Activated naive CD8-positive, alpha-beta T cell treated with anti-CD3 and anti-CD28 coated beads, Interleukin-2, amount 50 U/mL, for 24 hours (primary cell): ENCODE data around the gene MS4A8.
"Not testable (repeated sequence)": the region's sequence is repeated elsewhere in the genome, so short reads cannot be mapped to it uniquely, and the experiment has no call there.

Experiments
- ATAC-seq: fragments of 150-1000 bp; cut with Tn5 transposase; one replicate; pipeline ENCODE4 v1.10.0; 2021
- DNase-seq: peaks from one replicate; pipeline ENCODE4 v3.0.0; 2021
- H3K27ac Mint-ChIP-seq: one replicate; pipeline ENCODE4 v1.8.0; 2021; ENCODE audit warnings: mild to moderate bottlenecking, mixed read lengths
- H3K27me3 Mint-ChIP-seq: one replicate; pipeline ENCODE4 v1.8.0; 2021; ENCODE audit warnings: mixed read lengths
- H3K36me3 Mint-ChIP-seq: one replicate; pipeline ENCODE4 v1.8.0; 2021; ENCODE audit warnings: low read depth, mixed read lengths
- H3K4me1 Mint-ChIP-seq: one replicate; pipeline ENCODE4 v1.8.0; 2021; ENCODE audit warnings: mixed read lengths
- H3K4me3 Mint-ChIP-seq: one replicate; pipeline ENCODE4 v1.8.0; 2021; ENCODE audit warnings: mild to moderate bottlenecking, moderate library complexity, mixed read lengths
- H3K9me3 Mint-ChIP-seq: one replicate; pipeline ENCODE4 v1.8.0; 2021; ENCODE audit warnings: mixed read lengths

MS4A8 gene

GRCh38 chr11:60710482-60710881 is 11.1 kb downstream of the MS4A8 start:
- no peaks in the 10 kb centered on the region for H3K9me3 Mint-ChIP-seq
- no peak overlapping the region for H3K27ac Mint-ChIP-seq
- H3K4me1 Mint-ChIP-seq: no peaks in the 10 kb centered on the region
- DNase-seq (no peak), ATAC-seq (no peak)
- H3K27me3 Mint-ChIP-seq: peaks cover 20% of the 10 kb centered on the region
- no peak overlapping the region for H3K4me3 Mint-ChIP-seq
- no peaks in the 10 kb centered on the region for H3K36me3 Mint-ChIP-seq

- H3K4me1 Mint-ChIP-seq: no peaks in the 10 kb centered on the region
- no peak for ATAC-seq
- DNase-seq: no peak
Measured at GRCh38 chr11:60711276-60711675, 11.9 kb downstream of the MS4A8 start.

GRCh38 chr11:60713423-60713822 is 14.0 kb downstream of the MS4A8 start:
- not testable (repeated sequence) for H3K9me3 Mint-ChIP-seq, ATAC-seq, H3K4me3 Mint-ChIP-seq, H3K4me1 Mint-ChIP-seq, H3K27ac Mint-ChIP-seq, DNase-seq, H3K36me3 Mint-ChIP-seq
- peaks cover 16% of the 10 kb centered on the region for H3K27me3 Mint-ChIP-seq

More at GRCh38 chr11:60711276-60711675, 11.9 kb downstream of the MS4A8 start:
- H3K27me3 Mint-ChIP-seq: peaks cover 20% of the 10 kb centered on the region
- no peaks in the 10 kb centered on the region for H3K9me3 Mint-ChIP-seq
- no peak overlapping the region for H3K27ac Mint-ChIP-seq
- H3K36me3 Mint-ChIP-seq: no peaks in the 10 kb centered on the region
- no peak overlapping the region for H3K4me3 Mint-ChIP-seq

- ATAC-seq: no peak
- no peaks in the 10 kb centered on the region for H3K4me1 Mint-ChIP-seq
- H3K36me3 Mint-ChIP-seq: no peaks in the 10 kb centered on the region
- DNase-seq: no peak
- H3K27ac Mint-ChIP-seq: no peak overlapping the region
- no peak overlapping the region for H3K4me3 Mint-ChIP-seq
- H3K27me3 Mint-ChIP-seq: peaks cover 18% of the 10 kb centered on the region
- no peaks in the 10 kb centered on the region for H3K9me3 Mint-ChIP-seq
Measured at GRCh38 chr11:60717956-60718355, 18.5 kb downstream of the MS4A8 start.

- no peak for DNase-seq
- H3K27ac Mint-ChIP-seq: no peak overlapping the region
- no peaks in the 10 kb centered on the region for H3K9me3 Mint-ChIP-seq
- H3K27me3 Mint-ChIP-seq: peaks cover 11% of the 10 kb centered on the region
- H3K36me3 Mint-ChIP-seq: no peaks in the 10 kb centered on the region
- H3K4me3 Mint-ChIP-seq: no peak overlapping the region
- ATAC-seq: no peak
- H3K4me1 Mint-ChIP-seq: no peaks in the 10 kb centered on the region
Measured at GRCh38 chr11:60718524-60719316, 19.3 kb downstream of the MS4A8 start.

GRCh38 chr11:60719391-60719790 is 20.0 kb downstream of the MS4A8 start:
- Mint-ChIP-seq H3K9me3 (no peaks in the 10 kb centered on the region), H3K27me3 (peaks cover 9% of the 10 kb centered on the region), H3K4me1 (no peaks in the 10 kb centered on the region), H3K4me3 (no peak overlapping the region), H3K27ac (no peak overlapping the region), H3K36me3 (no peaks in the 10 kb centered on the region)
- ATAC-seq (no peak), DNase-seq (no peak)

GRCh38 chr11:60720460-60720859 is 21.0 kb downstream of the MS4A8 start:
- Mint-ChIP-seq H3K9me3 (no peaks in the 10 kb centered on the region), H3K4me3 (no peak overlapping the region), H3K27me3 (peaks cover 7% of the 10 kb centered on the region), H3K36me3 (no peaks in the 10 kb centered on the region), H3K27ac (no peak overlapping the region), H3K4me1 (no peaks in the 10 kb centered on the region)
- ATAC-seq (no peak), DNase-seq (no peak)

- H3K4me1 Mint-ChIP-seq: no peaks in the 10 kb centered on the region
- no peak within 1 kb of the TSS for H3K27ac Mint-ChIP-seq
- H3K9me3 Mint-ChIP-seq: no peaks in the 10 kb centered on the region
- ATAC-seq: no peak
- no peak for DNase-seq
- no peaks in the 10 kb centered on the region for H3K36me3 Mint-ChIP-seq
- H3K4me3 Mint-ChIP-seq: no peak within 1 kb of the TSS
- peaks cover 11% of the 10 kb centered on the region for H3K27me3 Mint-ChIP-seq
Measured at GRCh38 chr11:60724420-60724819, 25.0 kb downstream of the MS4A8 start, which contains the start of gene MS4A18. Gene MS4A18 (plus strand): TSS chr11:60724720.

GRCh38 chr11:60725592-60725991 is 26.2 kb downstream of the MS4A8 start:
- no peak for DNase-seq
- H3K36me3 Mint-ChIP-seq: no peaks in the 10 kb centered on the region
- no peak overlapping the region for H3K27ac Mint-ChIP-seq
- no peaks in the 10 kb centered on the region for H3K4me1 Mint-ChIP-seq
- no peaks in the 10 kb centered on the region for H3K9me3 Mint-ChIP-seq
- no peak for ATAC-seq
- no peak overlapping the region for H3K4me3 Mint-ChIP-seq
- H3K27me3 Mint-ChIP-seq: peaks cover 11% of the 10 kb centered on the region

GRCh38 chr11:60731586-60731985 is 32.2 kb downstream of the MS4A8 start:
- H3K9me3 Mint-ChIP-seq: no peaks in the 10 kb centered on the region
- H3K36me3 Mint-ChIP-seq: no peaks in the 10 kb centered on the region
- ATAC-seq (no peak), DNase-seq (no peak)
- no peak overlapping the region for H3K27ac Mint-ChIP-seq
- H3K4me3 Mint-ChIP-seq: no peak overlapping the region
- H3K4me1 Mint-ChIP-seq: no peaks in the 10 kb centered on the region
- H3K27me3 Mint-ChIP-seq: peaks cover 11% of the 10 kb centered on the region

- no peak for ATAC-seq
- no peaks in the 10 kb centered on the region for H3K9me3 Mint-ChIP-seq
Measured at GRCh38 chr11:60734279-60734678, 34.9 kb downstream of the MS4A8 start.

GRCh38 chr11:60739114-60739513 is 39.7 kb downstream of the MS4A8 start:
- DNase-seq (no peak), ATAC-seq (no peak)
- Mint-ChIP-seq H3K27ac (no peak overlapping the region), H3K9me3 (no peaks in the 10 kb centered on the region), H3K27me3 (no peaks in the 10 kb centered on the region), H3K4me3 (no peak overlapping the region), H3K4me1 (no peaks in the 10 kb centered on the region), H3K36me3 (no peaks in the 10 kb centered on the region)

More at GRCh38 chr11:60734279-60734678, 34.9 kb downstream of the MS4A8 start:
- H3K4me1 Mint-ChIP-seq: no peaks in the 10 kb centered on the region
- H3K27me3 Mint-ChIP-seq: peaks cover 3% of the 10 kb centered on the region
- no peak for DNase-seq
- H3K4me3 Mint-ChIP-seq: no peak overlapping the region
- H3K27ac Mint-ChIP-seq: no peak overlapping the region
- no peaks in the 10 kb centered on the region for H3K36me3 Mint-ChIP-seq

- no peaks in the 10 kb centered on the region for H3K4me1 Mint-ChIP-seq
- H3K27ac Mint-ChIP-seq: no peak overlapping the region
- ATAC-seq (no peak), DNase-seq (no peak)
- H3K9me3 Mint-ChIP-seq: no peaks in the 10 kb centered on the region
- H3K36me3 Mint-ChIP-seq: no peaks in the 10 kb centered on the region
- H3K27me3 Mint-ChIP-seq: peaks cover 2% of the 10 kb centered on the region
- no peak overlapping the region for H3K4me3 Mint-ChIP-seq
Measured at GRCh38 chr11:60740573-60740972, 41.2 kb downstream of the MS4A8 start.

GRCh38 chr11:60741421-60741820 is 42.0 kb downstream of the MS4A8 start:
- DNase-seq: no peak
- peaks cover 4% of the 10 kb centered on the region for H3K27me3 Mint-ChIP-seq
- no peak for ATAC-seq
- H3K27ac Mint-ChIP-seq: no peak overlapping the region
- H3K9me3 Mint-ChIP-seq: no peaks in the 10 kb centered on the region
- no peak overlapping the region for H3K4me3 Mint-ChIP-seq
- no peaks in the 10 kb centered on the region for H3K4me1 Mint-ChIP-seq
- no peaks in the 10 kb centered on the region for H3K36me3 Mint-ChIP-seq

- Mint-ChIP-seq H3K4me3 (no peak overlapping the region), H3K4me1 (no peaks in the 10 kb centered on the region), H3K27me3 (peaks cover 4% of the 10 kb centered on the region), H3K36me3 (no peaks in the 10 kb centered on the region), H3K9me3 (peaks cover 5% of the 10 kb centered on the region), H3K27ac (no peak overlapping the region)
- ATAC-seq (no peak), DNase-seq (no peak)
Measured at GRCh38 chr11:60743058-60743457, 43.6 kb downstream of the MS4A8 start.
